Esophagus muscularis mucosa (tissue), 4 donors: Measurements from ENCODE around the gene MAPK8. TPM values are rescaled to one million over a fixed set of nuclear protein-coding genes. Genes with fewer than 3 reads are reported as not detected.

ENCODE experiments used
- DNase-seq: peaks from one replicate; pipeline ENCODE4 v3.0.0-alpha.2; 2017; ENCODE audit errors: extremely low spot score
- H3K27ac ChIP-seq, 4 donors: fragments of 200-600 bp; sonication (generic); replicated peaks in 1 of 4; 1 replicate in 3 of 4; 2 replicates in 1 of 4; pipeline ENCODE4 v1.5.1; 2016 to 2019; ENCODE audit warnings: mild to moderate bottlenecking in 1 of 4
- H3K27me3 ChIP-seq, 4 donors: fragments of 200-600 bp; sonication (generic); one replicate each; pipeline versions ENCODE4 v1.5.1 to v1.6.0; 2016 to 2019
- H3K36me3 ChIP-seq, 4 donors: fragments of 200-600 bp; sonication (generic); one replicate each; pipeline ENCODE4 v1.5.1; 2016 to 2019
- H3K4me1 ChIP-seq, 4 donors: fragments of 200-600 bp; sonication (generic); one replicate each; pipeline ENCODE4 v1.5.1; 2016 to 2019
- H3K4me3 ChIP-seq, 4 donors: fragments of 200-600 bp; sonication (generic); 1 replicate in 2 of 4; 2 replicates in 2 of 4; pipeline ENCODE4 v1.5.1; 2016 to 2019; ENCODE audit warnings: mild to moderate bottlenecking in 4 of 4, moderate library complexity in 1 of 4
- H3K9me3 ChIP-seq, 4 donors: fragments of 200-600 bp; sonication (generic); 1 replicate in 3 of 4; 2 replicates in 1 of 4; pipeline ENCODE4 v1.5.1; 2016 to 2019
- EP300 ChIP-seq: sonication (generic); formaldehyde crosslinking; IDR thresholded peaks from one replicate; pipeline ENCODE4 v1.6.1; 2017; ENCODE audit warnings: antibody characterized with exemption
- POLR2A ChIP-seq: fragments of 450-650 bp; IDR thresholded peaks from one replicate; pipeline ENCODE4 v1.6.1; 2017; ENCODE audit warnings: antibody characterized with exemption, moderate library complexity, mild to moderate bottlenecking, low read depth
- POLR2AphosphoS5 ChIP-seq, 2 donors: sonication (generic); formaldehyde crosslinking; IDR thresholded peaks; one replicate each; pipeline ENCODE4 v1.6.1; 2017; ENCODE audit warnings: antibody characterized with exemption in 2 of 2
- WGBS: methylation state at CpG from one replicate; pipeline ENCODE4 v1.1.5; 2018; 5-methylcytosine and 5-hydroxymethylcytosine counted together
- intact Hi-C: fragments of 100-400 bp; cut with DNase I; formaldehyde crosslinking; loops from one replicate; pipeline ENCODE4 v1.15.1; 2023
- total RNA-seq, 4 donors: library from RNA; depleted of rRNA; stranded (reverse); fragments of >200 nt; gene quantifications; one replicate each; pipeline versions ENCODE4 v1.1.0 to v1.2.1, GENCODE V29; 2016
- TF ChIP-seq, protein P1 (sequence below), 3 experiments: fragments of 200-600 bp in 2 of 3; fragments of 450-650 bp in 1 of 3; sonication (generic) in 2 of 3; IDR thresholded peaks; one replicate each; pipeline ENCODE4 v1.5.1; 2017 to 2019; ENCODE audit warnings: antibody characterized with exemption in 3 of 3, mild to moderate bottlenecking in 2 of 3, moderate library complexity in 1 of 3

The MAPK8 gene
- total RNA-seq, 4 donors from 2014 or later: 26.8 to 50.0 (median 33.1) TPM

DNA sequence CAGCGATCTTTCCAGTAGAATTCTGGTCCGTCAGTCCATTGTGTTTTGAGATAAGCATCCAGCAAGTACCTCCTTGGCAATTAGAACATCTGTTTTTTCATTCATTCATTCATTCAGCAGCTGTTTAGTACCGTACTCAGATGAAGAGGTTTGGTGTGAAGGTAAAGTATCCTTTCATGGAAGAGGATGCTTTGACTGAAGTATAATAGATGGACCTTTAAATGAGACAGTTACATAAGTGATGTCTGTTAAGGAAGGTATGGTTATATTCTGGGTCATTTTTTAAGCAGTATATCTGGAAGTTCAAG is 1.2 kb downstream of the MAPK8 start:
- H3K36me3 ChIP-seq: no peaks in the 10 kb centered on the region
- H3K9me3 ChIP-seq: no peaks in the 10 kb centered on the region
- WGBS: 13% methylated on average over 3 of the region's 3 CpGs
- H3K4me1 ChIP-seq: peaks cover 15 to 45% (median 33%) of the 10 kb centered on the region in 4 donors
- intact Hi-C loops: no loop called here
- H3K27me3 ChIP-seq: no peaks in the 10 kb centered on the region
- TF ChIP-seq POLR2A: no peak
- TF ChIP-seq EP300: no peak
- TF ChIP-seq, protein P1, sequence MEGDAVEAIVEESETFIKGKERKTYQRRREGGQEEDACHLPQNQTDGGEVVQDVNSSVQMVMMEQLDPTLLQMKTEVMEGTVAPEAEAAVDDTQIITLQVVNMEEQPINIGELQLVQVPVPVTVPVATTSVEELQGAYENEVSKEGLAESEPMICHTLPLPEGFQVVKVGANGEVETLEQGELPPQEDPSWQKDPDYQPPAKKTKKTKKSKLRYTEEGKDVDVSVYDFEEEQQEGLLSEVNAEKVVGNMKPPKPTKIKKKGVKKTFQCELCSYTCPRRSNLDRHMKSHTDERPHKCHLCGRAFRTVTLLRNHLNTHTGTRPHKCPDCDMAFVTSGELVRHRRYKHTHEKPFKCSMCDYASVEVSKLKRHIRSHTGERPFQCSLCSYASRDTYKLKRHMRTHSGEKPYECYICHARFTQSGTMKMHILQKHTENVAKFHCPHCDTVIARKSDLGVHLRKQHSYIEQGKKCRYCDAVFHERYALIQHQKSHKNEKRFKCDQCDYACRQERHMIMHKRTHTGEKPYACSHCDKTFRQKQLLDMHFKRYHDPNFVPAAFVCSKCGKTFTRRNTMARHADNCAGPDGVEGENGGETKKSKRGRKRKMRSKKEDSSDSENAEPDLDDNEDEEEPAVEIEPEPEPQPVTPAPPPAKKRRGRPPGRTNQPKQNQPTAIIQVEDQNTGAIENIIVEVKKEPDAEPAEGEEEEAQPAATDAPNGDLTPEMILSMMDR (IDR thresholded peaks at IDR 0.05): no peak
- no peak for TF ChIP-seq POLR2AphosphoS5 (IDR thresholded peaks at IDR 0.05)
- H3K4me3 ChIP-seq: peak overlapping the region; percentile 83 to 98 (median 90)
- H3K27ac ChIP-seq: peak overlapping the region in 3 of 4 donors; percentile 96 to 97 (median 97)
- DNase-seq: no peak

DNA sequence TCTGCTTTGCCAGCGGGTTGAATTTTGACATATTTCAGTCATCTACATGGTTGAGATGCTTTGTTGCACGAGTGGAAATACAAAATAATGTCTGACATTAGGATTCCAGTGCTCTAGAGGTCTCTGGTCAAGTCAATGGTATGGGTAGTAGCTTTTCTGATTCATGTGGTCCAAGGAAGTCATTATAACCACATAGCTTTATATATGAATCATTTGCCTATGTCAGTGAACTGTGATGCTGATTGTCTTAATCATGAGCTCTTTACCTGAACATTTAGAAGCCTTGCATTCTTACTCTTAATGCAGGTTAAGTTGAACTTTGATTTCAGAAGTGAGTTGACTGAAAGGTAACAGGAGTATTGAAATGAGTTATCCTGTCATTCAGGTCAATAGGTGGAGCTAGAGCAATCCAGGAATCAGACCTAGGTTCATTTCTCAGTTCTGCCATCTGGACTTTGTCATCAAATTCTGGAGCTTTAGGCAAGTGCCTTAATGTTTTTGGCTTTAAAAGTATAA is 3.3 kb downstream of the MAPK8 start:
- Histone ChIP-seq H3K36me3 (no peaks in the 10 kb centered on the region), H3K4me3 (no peak overlapping the region), H3K9me3 (no peaks in the 10 kb centered on the region), H3K4me1 (peaks cover 15 to 52% (median 36%) of the 10 kb centered on the region in 4 donors), H3K27me3 (no peaks in the 10 kb centered on the region), H3K27ac (no peak overlapping the region)
- DNase-seq: no peak
- TF ChIP-seq POLR2A (no peak), POLR2AphosphoS5 (IDR thresholded peaks at IDR 0.05) (no peak), EP300 (no peak)
- TF ChIP-seq, protein P1 (IDR thresholded peaks at IDR 0.05): peak in 1 of 3 experiments; percentile 4
- 77% methylated on average over 2 of the region's 2 CpGs for WGBS
- intact Hi-C loops: no loop called here

DNA sequence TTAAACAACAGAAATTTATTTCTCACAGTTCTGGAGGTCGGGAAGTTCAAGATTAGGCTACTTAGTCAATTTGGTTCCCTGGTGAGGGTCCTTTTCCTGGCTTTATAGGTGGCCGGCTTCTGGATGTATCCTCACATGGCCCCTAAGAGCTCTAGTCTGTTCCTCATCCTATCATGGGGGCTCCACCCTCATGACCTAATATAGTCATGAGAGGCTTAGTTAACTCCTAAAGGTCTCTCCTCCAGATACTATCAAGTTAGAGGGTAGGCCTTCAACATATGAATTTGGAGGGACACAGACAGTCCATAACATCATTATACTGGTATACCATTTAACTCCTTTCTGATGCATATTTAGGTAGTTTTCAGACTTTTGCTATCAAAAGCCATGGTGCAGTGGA is 7.6 kb downstream of the MAPK8 start:
- H3K4me3 ChIP-seq: no peak overlapping the region
- H3K36me3 ChIP-seq: no peaks in the 10 kb centered on the region
- TF ChIP-seq, protein P1 (IDR thresholded peaks at IDR 0.05): no peak
- no peak for TF ChIP-seq POLR2A
- no peak for TF ChIP-seq EP300
- no peak for TF ChIP-seq POLR2AphosphoS5 (IDR thresholded peaks at IDR 0.05)
- WGBS: 100% methylated on average over 2 of the region's 2 CpGs
- H3K27me3 ChIP-seq: no peaks in the 10 kb centered on the region
- no peaks in the 10 kb centered on the region for H3K9me3 ChIP-seq
- intact Hi-C loops: no loop called here
- H3K4me1 ChIP-seq: peaks cover 3 to 49% (median 23%) of the 10 kb centered on the region in 4 donors
- H3K27ac ChIP-seq: no peak overlapping the region
- no peak for DNase-seq

DNA sequence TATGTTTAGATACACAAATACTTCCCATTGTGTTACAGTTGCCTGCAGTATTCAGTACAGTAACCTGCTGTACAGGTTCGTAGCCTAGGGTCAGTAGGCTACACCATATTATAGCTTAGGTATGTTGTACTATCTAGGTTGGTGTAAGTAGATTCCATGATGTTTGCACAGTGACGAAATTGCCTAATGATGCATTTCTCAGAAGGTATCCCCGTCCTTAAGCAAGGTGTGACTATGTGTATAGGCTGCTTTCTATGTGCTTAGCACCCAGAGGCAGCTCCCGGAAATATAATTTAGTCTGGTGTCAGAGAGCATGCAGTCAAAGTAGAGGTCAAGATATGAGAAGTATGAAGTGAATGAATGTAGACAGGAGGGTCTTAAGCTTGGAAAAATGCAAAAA is 9.8 kb downstream of the MAPK8 start:
- Histone ChIP-seq H3K4me3 (no peak overlapping the region), H3K36me3 (no peaks in the 10 kb centered on the region), H3K9me3 (no peaks in the 10 kb centered on the region), H3K4me1 (peaks cover 4 to 30% (median 9%) of the 10 kb centered on the region in 4 donors), H3K27me3 (no peaks in the 10 kb centered on the region), H3K27ac (no peak overlapping the region)
- intact Hi-C loops: no loop called here
- WGBS: 96% methylated on average over 4 of the region's 4 CpGs
- no peak for DNase-seq
- no peak for TF ChIP-seq EP300

DNA sequence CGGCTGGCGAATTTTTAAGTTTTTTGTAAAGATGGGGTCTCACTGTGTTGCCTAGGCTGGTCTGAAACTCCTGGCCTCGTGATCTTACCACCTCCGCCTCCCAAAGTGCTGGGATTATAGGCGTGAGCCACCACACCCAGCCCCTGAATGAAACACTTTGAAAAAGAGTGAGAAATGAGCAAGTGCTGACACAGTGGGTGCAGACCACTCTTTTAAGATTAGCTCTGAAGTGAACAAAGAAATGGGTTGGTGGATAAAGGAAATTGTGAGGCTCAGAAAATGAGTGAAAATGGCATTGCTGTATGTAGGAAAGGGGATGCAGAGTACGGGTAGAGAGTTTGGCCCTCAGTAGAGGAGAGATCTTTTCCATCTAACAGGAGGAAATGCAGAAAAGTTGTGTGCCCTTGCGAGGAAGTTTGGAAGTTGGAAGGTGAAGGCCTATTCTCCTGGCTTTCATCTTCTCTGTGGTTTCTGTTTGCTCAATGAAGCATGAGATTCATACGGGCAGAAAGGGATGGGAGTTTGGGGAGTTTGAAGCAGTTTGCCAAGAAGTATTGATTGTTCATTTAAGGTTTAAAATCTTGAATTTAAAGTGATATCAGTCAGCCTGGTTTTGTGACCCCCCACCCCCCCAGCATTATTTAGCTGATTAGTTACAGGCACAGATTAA is 11.0 kb downstream of the MAPK8 start:
- 91% methylated on average over 8 of the region's 8 CpGs for WGBS
- TF ChIP-seq EP300 (no peak), POLR2A (no peak)
- TF ChIP-seq, protein P1 (IDR thresholded peaks at IDR 0.05): no peak

More for the DNA sequence above, 11.0 kb downstream of the MAPK8 start:
- no peaks in the 10 kb centered on the region for H3K27me3 ChIP-seq
- H3K9me3 ChIP-seq: no peaks in the 10 kb centered on the region
- H3K4me3 ChIP-seq: no peak overlapping the region
- H3K4me1 ChIP-seq: peaks cover 4 to 29% (median 9%) of the 10 kb centered on the region in 4 donors
- DNase-seq: no peak
- H3K36me3 ChIP-seq: no peaks in the 10 kb centered on the region
- intact Hi-C loops: no loop called here
- no peak overlapping the region for H3K27ac ChIP-seq
